ENCODE measurements around the gene SH3PXD2A. TPM values are rescaled to one million over a fixed set of nuclear protein-coding genes. Genes with fewer than 3 reads are reported as not detected.
A peak's percentile ranks its signal among the peaks of the same experiment; 100 is the strongest.

SH3PXD2A gene
- total RNA-seq, 4 donors from 2014 or later: 26.5 to 56.9 (median 33.3) TPM

DNA sequence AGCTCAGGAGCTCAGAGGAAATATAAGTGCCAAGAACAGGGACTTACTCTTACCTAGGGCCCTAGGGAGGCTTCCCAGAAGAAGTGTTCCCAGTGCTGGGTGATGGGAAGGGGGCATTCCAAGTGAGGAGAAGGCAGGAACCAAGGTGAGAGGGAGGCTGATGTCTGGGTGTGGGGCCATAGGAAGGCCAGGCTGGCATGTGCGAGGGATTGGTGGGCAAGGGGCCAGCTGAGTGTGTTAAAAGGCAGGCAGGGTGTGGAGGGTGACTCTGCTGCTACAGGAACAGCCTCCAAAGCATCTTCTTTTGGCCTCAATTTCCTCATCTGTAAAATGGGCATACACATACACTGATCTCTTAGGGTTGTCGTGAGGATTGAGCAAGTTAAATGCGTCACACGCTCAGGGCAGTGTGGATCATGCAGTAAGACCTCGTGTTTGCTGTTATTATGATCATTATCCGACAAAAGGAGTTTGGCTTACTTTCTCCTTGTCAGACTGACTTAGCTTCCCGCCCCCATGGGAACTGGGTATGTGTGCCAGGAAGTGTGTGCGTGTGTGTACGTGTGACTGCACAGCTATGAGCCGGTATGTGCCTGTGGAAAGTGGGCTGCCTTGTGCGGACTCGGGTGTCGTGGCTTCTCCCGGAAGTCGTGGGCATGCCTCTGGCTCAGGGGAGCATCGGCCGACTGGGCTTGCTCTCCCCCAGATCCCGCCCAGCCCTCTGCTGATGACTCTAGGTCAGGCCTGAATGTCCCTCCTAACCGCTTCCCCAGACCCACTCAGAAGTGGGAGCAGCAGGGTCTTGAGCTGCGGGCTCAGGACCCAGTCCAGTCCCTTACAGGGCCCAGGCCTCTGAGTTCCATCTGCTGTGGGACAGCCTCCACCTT, 302.3 kb downstream of the SH3PXD2A start:
- 94% methylated on average over 18 of the region's 20 CpGs; no CpG with 5 or more reads in 1 of the 2 donors for WGBS, 2 donors (ENCODE audit: low coverage in 1 of 2)
- in situ Hi-C loops (cut with MboI; ENCODE audit: low pct_ligation_motif_present in 1 of 4, low pct_unique_long_range_greater_than_20kb in 1 of 4, low sequenced_read_pairs in 3 of 4): no loop called here
- no peak for TF ChIP-seq POLR2A (IDR thresholded peaks at IDR 0.05)
- TF ChIP-seq POLR2AphosphoS5 (IDR thresholded peaks at IDR 0.05): no peak
- TF ChIP-seq, protein P1, sequence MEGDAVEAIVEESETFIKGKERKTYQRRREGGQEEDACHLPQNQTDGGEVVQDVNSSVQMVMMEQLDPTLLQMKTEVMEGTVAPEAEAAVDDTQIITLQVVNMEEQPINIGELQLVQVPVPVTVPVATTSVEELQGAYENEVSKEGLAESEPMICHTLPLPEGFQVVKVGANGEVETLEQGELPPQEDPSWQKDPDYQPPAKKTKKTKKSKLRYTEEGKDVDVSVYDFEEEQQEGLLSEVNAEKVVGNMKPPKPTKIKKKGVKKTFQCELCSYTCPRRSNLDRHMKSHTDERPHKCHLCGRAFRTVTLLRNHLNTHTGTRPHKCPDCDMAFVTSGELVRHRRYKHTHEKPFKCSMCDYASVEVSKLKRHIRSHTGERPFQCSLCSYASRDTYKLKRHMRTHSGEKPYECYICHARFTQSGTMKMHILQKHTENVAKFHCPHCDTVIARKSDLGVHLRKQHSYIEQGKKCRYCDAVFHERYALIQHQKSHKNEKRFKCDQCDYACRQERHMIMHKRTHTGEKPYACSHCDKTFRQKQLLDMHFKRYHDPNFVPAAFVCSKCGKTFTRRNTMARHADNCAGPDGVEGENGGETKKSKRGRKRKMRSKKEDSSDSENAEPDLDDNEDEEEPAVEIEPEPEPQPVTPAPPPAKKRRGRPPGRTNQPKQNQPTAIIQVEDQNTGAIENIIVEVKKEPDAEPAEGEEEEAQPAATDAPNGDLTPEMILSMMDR (IDR thresholded peaks at IDR 0.05): no peak
- TF ChIP-seq EP300 (IDR thresholded peaks at IDR 0.05; ENCODE audit: low read depth): no peak
- H3K36me3 ChIP-seq: no peaks in the 10 kb centered on the region
- intact Hi-C loops (cut with DNase I; ENCODE audit: low total_unique reads): no loop called here
- peaks cover 9 to 38% (median 25%) of the 10 kb centered on the region in 4 donors for H3K4me1 ChIP-seq
- no peaks in the 10 kb centered on the region for H3K9me3 ChIP-seq
- no peaks in the 10 kb centered on the region for H3K27me3 ChIP-seq
- H3K4me3 ChIP-seq: no peak overlapping the region
- H3K27ac ChIP-seq: no peak overlapping the region
- no peak for DNase-seq

DNA sequence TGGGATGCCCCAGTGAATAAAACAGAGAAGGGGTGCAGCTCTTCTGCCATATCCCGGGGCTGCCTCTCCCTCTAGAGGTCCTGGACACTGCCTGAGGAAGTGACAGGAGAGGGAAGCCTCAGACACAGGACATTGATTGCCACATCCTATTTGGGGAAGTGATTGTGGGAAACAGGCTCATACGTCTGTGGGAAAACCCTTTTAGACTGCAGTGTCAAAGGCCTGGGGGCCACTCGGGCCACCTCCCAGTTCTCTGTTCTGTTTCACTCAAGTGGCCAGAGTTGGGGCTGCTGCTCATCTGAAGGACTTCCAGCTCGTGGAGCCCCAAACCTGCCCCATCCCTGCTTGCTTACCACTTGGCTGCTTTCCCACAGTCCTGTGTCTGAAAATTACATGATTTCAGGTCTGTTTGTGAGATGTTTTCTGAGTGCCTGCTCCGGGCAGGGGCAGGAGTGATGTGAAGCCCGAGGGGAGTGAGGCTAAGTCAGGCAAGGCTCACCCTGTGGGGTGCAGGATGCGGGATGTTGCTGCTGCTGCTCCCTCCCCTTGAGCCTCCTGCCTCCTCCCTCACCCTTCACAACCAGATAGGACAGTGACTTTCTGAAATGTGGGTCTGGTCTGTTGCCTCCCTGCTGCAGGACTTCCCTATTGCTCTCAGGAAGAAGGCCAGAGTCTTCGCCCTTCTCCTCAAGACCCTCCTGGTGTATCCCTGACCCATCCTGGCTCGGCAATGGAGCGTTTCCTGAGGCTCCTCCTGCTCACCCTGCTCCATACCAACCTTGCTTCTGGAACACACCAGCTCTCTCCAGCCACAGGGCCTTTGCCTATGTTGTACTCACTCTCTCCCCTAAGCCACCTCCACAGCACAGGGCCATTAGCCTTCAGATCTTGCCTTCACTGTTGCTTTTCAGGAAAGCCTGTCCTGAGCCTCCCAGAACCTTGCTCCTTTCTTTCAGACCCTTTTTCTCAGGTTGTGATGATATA, 303.5 kb downstream of the SH3PXD2A start:
- intact Hi-C loops (cut with DNase I; ENCODE audit: low total_unique reads): no loop called here
- Histone ChIP-seq H3K27me3 (no peaks in the 10 kb centered on the region), H3K9me3 (no peaks in the 10 kb centered on the region), H3K36me3 (no peaks in the 10 kb centered on the region), H3K4me1 (peaks cover 9 to 40% (median 25%) of the 10 kb centered on the region in 4 donors), H3K27ac (no peak overlapping the region), H3K4me3 (no peak overlapping the region)
- in situ Hi-C loops (cut with MboI; ENCODE audit: low pct_ligation_motif_present in 1 of 4, low pct_unique_long_range_greater_than_20kb in 1 of 4, low sequenced_read_pairs in 3 of 4): no loop called here
- DNase-seq: no peak
- no peak for TF ChIP-seq POLR2AphosphoS5 (IDR thresholded peaks at IDR 0.05)
- no peak for TF ChIP-seq EP300 (IDR thresholded peaks at IDR 0.05; ENCODE audit: low read depth)
- no peak for TF ChIP-seq POLR2A (IDR thresholded peaks at IDR 0.05)
- TF ChIP-seq, protein P1 (IDR thresholded peaks at IDR 0.05): no peak
- 52 to 60% methylated on average over 3 to 10 of the region's 10 CpGs for WGBS, 2 donors (ENCODE audit: low coverage in 1 of 2)

DNA sequence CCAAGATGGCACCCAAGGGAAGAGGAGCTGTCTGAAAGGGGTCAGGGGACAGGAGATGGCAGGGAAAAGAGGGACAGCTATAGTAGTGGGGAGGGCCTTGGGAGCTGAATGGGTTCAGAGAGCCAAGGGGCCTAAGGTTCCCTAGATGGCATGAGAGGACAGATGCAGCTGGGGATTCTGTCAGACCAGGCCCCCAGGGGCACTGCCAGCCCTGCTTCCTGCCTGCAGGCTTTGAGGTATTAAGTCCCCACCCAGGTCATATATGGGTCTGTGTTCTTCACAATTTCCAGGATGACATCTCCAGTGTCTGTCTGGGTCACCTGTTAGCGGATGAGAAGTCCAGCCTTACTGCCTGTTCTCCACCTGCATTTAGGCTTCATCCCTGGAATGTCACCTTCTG, 305.1 kb downstream of the SH3PXD2A start:
- no peaks in the 10 kb centered on the region for H3K36me3 ChIP-seq
- intact Hi-C loops (cut with DNase I; ENCODE audit: low total_unique reads): no loop called here
- DNase-seq: no peak
- peaks cover 3 to 42% (median 22%) of the 10 kb centered on the region in 4 donors for H3K4me1 ChIP-seq
- H3K9me3 ChIP-seq: no peaks in the 10 kb centered on the region
- no peaks in the 10 kb centered on the region for H3K27me3 ChIP-seq
- in situ Hi-C loops (cut with MboI; ENCODE audit: low pct_ligation_motif_present in 1 of 4, low pct_unique_long_range_greater_than_20kb in 1 of 4, low sequenced_read_pairs in 3 of 4): no loop called here
- no peak for TF ChIP-seq EP300 (IDR thresholded peaks at IDR 0.05; ENCODE audit: low read depth)
- no peak overlapping the region for H3K4me3 ChIP-seq
- 93% methylated on average over 1 of the region's 1 CpG; no CpG with 5 or more reads in 1 of the 2 donors for WGBS, 2 donors (ENCODE audit: low coverage in 1 of 2)
- peak overlapping the region; percentile 44 to 71 (median 63) for H3K27ac ChIP-seq

DNA sequence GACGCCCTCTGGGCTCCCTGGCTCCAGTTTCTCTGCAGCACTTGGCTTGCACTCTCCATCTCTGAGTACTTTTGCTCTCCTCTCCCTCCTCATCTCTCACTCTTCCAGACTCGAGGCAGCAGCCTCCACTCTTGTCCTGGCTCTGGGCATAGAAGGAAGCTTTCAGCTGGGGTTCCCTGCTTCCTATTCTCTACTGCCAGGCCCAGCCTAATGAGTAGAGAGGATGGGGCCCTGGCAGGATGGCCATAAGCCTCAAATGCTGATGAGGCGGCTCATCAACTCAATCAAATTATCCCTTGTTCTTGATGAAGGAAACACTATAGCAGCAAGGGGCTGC, 306.1 kb downstream of the SH3PXD2A start:
- 62% methylated on average over 3 of the region's 3 CpGs; no CpG with 5 or more reads in 1 of the 2 donors for WGBS, 2 donors (ENCODE audit: low coverage in 1 of 2)
- Histone ChIP-seq H3K27me3 (no peaks in the 10 kb centered on the region), H3K4me1 (peaks cover 3 to 48% (median 24%) of the 10 kb centered on the region in 4 donors), H3K9me3 (no peaks in the 10 kb centered on the region), H3K27ac (peak overlapping the region; percentile 44 to 71 (median 63)), H3K4me3 (no peak overlapping the region), H3K36me3 (no peaks in the 10 kb centered on the region)
- in situ Hi-C loops (cut with MboI; ENCODE audit: low pct_ligation_motif_present in 1 of 4, low pct_unique_long_range_greater_than_20kb in 1 of 4, low sequenced_read_pairs in 3 of 4): no loop called here
- intact Hi-C loops (cut with DNase I; ENCODE audit: low total_unique reads): no loop called here
- no peak for DNase-seq
- TF ChIP-seq POLR2AphosphoS5 (IDR thresholded peaks at IDR 0.05): no peak
- TF ChIP-seq EP300 (IDR thresholded peaks at IDR 0.05; ENCODE audit: low read depth): no peak
- TF ChIP-seq, protein P1 (IDR thresholded peaks at IDR 0.05): no peak
- no peak for TF ChIP-seq POLR2A (IDR thresholded peaks at IDR 0.05)
